Measurements from ENCODE around the gene CES2.
"Not testable (repeated sequence)": the region's sequence is repeated elsewhere in the genome, so short reads cannot be mapped to it uniquely, and the experiment has no call there.

Gene CES2

GRCh38 chr16:66919569-66920298 lies 15.6 kb upstream of the CES2 start:
- DNase-seq, result no peak

GRCh38 chr16:66920299-66920590 lies 15.1 kb upstream of the CES2 start:
- DNase-seq, result no peak

GRCh38 chr16:66920924-66921680 lies 14.2 kb upstream of the CES2 start:
- no peak for DNase-seq

- no peak for DNase-seq
Observed at GRCh38 chr16:66921729-66922450, 13.4 kb upstream of the CES2 start.

- peak; percentile 43 to 82 for DNase-seq
Observed at GRCh38 chr16:66923247-66923731, 12.0 kb upstream of the CES2 start.

- DNase-seq, result no peak
Observed at GRCh38 chr16:66923866-66924265, 11.4 kb upstream of the CES2 start.

- no peak for DNase-seq
Observed at GRCh38 chr16:66924527-66925321, 10.6 kb upstream of the CES2 start.

- no peak for DNase-seq
Observed at GRCh38 chr16:66925322-66925840, 9.9 kb upstream of the CES2 start, which contains the start of gene RRAD. RRAD (minus strand) TSS chr16:66925535; CDS start chr16:66925179, 356 bp downstream.

GRCh38 chr16:66926171-66926947 lies 9.0 kb upstream of the CES2 start:
- peak in 1 of 2 experiments; percentile 52 for DNase-seq

GRCh38 chr16:66926961-66927436 lies 8.3 kb upstream of the CES2 start:
- DNase-seq, result no peak

- peak; percentile 39 to 47 for DNase-seq
Observed at GRCh38 chr16:66927918-66928649, 7.2 kb upstream of the CES2 start.

GRCh38 chr16:66928702-66929388 lies 6.5 kb upstream of the CES2 start:
- DNase-seq, result no peak

- no peak for DNase-seq
Observed at GRCh38 chr16:66930189-66930588, 5.1 kb upstream of the CES2 start.

- DNase-seq, result no peak
Observed at GRCh38 chr16:66931665-66932064, 3.7 kb upstream of the CES2 start.

- DNase-seq, result no peak
Observed at GRCh38 chr16:66932076-66932475, 3.2 kb upstream of the CES2 start.

- no peak for DNase-seq
Observed at GRCh38 chr16:66933776-66934137, 1.6 kb upstream of the CES2 start.

GRCh38 chr16:66934138-66934838 lies 1.0 kb upstream of the CES2 start, which contains the start of gene CIAO2B:
CIAO2B (minus strand) TSS chr16:66934402; CDS start chr16:66934364, 38 bp downstream.
- peak; percentile 50 to 69 for DNase-seq

GRCh38 chr16:66934839-66935313 lies 440 bp upstream of the CES2 start:
- DNase-seq, result not testable (repeated sequence)

GRCh38 chr16:66936462-66936861 lies 1.1 kb downstream of the CES2 start:
- no peak for DNase-seq

All from NCI-H446 (cell line).